ENCODE data around the gene BIRC5.
"Not testable (repeated sequence)": the region's sequence is repeated elsewhere in the genome, so short reads cannot be mapped to it uniquely, and the experiment has no call there.

The BIRC5 gene

DNA sequence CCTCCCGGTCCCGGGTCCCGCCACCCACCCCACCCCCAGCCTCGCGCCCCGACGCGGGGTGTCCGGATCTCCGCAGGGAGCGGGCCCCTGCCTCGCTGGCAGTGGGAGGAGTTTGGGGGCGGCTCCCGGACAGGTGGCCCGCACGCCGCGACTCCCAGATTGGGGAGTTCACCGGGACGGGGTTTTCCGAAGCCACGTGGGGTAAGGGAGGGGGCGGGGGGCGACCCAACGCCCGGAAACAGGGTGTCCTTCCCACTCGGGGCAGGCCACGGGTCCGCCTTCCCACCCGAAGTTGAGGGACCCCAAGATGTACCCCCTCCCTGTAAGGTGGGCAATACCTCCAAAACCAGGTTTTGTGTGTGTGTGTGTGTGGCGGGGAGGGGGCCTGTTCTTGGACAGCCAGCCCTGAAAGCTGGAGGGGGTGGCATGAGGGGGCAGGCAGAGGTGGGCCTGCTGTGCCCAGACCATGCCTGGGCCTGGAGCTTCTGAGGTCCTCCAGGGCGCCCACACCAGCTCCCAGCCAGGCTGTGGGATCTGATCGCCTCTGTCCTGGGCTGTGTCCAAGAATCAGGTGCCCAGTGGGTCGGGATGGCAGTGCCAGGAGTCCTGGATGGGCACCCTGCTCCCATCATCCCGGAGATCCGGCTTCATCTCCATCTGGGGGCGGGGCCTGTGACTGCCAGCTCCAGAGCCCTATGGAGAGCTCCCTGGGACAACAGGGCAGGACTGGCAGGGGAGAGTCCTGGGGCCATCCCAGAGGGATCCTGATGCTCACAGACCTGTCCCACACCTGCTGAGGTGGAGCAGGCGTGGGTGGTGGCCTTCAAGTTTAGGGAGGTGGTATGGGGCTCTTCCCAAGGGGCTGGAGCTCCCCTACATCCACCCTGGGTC, 44.9 kb upstream of the BIRC5 start:
- H2BK120ac ChIP-seq (ENCODE audit: insufficient read depth, low read length, poor library complexity): no peak overlapping the region
- no peak overlapping the region for H4K8ac ChIP-seq (ENCODE audit: low read depth, low read length)
- no peak overlapping the region for H2BK5ac ChIP-seq (ENCODE audit: low read depth, low read length, poor library complexity)
- H3K18ac ChIP-seq (ENCODE audit: low read length): peak overlapping the region; percentile 55
- no peaks in the 10 kb centered on the region for H3K79me2 ChIP-seq (ENCODE audit: control insufficient read depth, insufficient read depth, low read length, poor library complexity)
- H2BK12ac ChIP-seq (ENCODE audit: low read length): no peak overlapping the region
- peak overlapping the region; percentile 84 for H3K4me2 ChIP-seq (ENCODE audit: low read length)
- DNase-seq: peak in 1 of 2 donors; percentile 41
- H3K4me3 ChIP-seq (ENCODE audit: low read depth, low read length): peak overlapping the region; percentile 84
- WGBS (ENCODE audit: extremely low coverage, insufficient coverage, insufficient read length): no CpG with 5 or more reads among the region's 38 CpGs
- peak overlapping the region; percentile 3 for H3K4ac ChIP-seq (ENCODE audit: low read depth, low read length)
- no peak overlapping the region for H3K27ac ChIP-seq (ENCODE audit: low read depth, low read length)
- H3K9me3 ChIP-seq (ENCODE audit: insufficient read depth, low read depth, low read length): peaks cover 2% of the 10 kb centered on the region
- H3K4me1 ChIP-seq (ENCODE audit: control insufficient read depth in 1 of 2, insufficient read depth in 2 of 2, low read length in 2 of 2): peaks cover 8 to 17% of the 10 kb centered on the region in 2 experiments
- H3K79me1 ChIP-seq (ENCODE audit: low read length): peaks cover 5% of the 10 kb centered on the region
- H3K14ac ChIP-seq (ENCODE audit: low read length): peak overlapping the region; percentile 24
- H3K27me3 ChIP-seq (ENCODE audit: insufficient read depth, low read length): no peaks in the 10 kb centered on the region
- no peak overlapping the region for H2AK5ac ChIP-seq (ENCODE audit: low read length)
- H4K91ac ChIP-seq (ENCODE audit: low read depth, low read length): peak overlapping the region; percentile 32
- H3K23ac ChIP-seq (ENCODE audit: low read length): no peak overlapping the region
- H4K12ac ChIP-seq (ENCODE audit: low read depth, low read length): no peak overlapping the region
- peaks cover 11 to 19% of the 10 kb centered on the region in 2 experiments for H3K36me3 ChIP-seq (ENCODE audit: control insufficient read depth in 1 of 2, insufficient read depth in 2 of 2, low read length in 2 of 2)
- H3K9ac ChIP-seq (ENCODE audit: low read length): no peak overlapping the region
- no peak overlapping the region for H2AFZ ChIP-seq (ENCODE audit: insufficient read depth, low read length, poor library complexity)

- no peak overlapping the region for H3K4me2 ChIP-seq (ENCODE audit: low read length)
- DNase-seq: no peak
- H4K91ac ChIP-seq (ENCODE audit: low read depth, low read length): no peak overlapping the region
- peaks cover 28 to 33% of the 10 kb centered on the region in 2 experiments for H3K36me3 ChIP-seq (ENCODE audit: control insufficient read depth in 1 of 2, insufficient read depth in 2 of 2, low read length in 2 of 2)
- no CpG with 5 or more reads among the region's 31 CpGs for WGBS (ENCODE audit: extremely low coverage, insufficient coverage, insufficient read length)
- peaks cover 5% of the 10 kb centered on the region for H3K79me1 ChIP-seq (ENCODE audit: low read length)
- H3K4me1 ChIP-seq (ENCODE audit: control insufficient read depth in 1 of 2, insufficient read depth in 2 of 2, low read length in 2 of 2): peaks cover 8 to 17% of the 10 kb centered on the region in 2 experiments
- H3K14ac ChIP-seq (ENCODE audit: low read length): no peak overlapping the region
- H3K79me2 ChIP-seq (ENCODE audit: control insufficient read depth, insufficient read depth, low read length, poor library complexity): no peaks in the 10 kb centered on the region
- H3K27me3 ChIP-seq (ENCODE audit: insufficient read depth, low read length): no peaks in the 10 kb centered on the region
- H3K4ac ChIP-seq (ENCODE audit: low read depth, low read length): no peak overlapping the region
- no peak overlapping the region for H4K12ac ChIP-seq (ENCODE audit: low read depth, low read length)
- H2BK5ac ChIP-seq (ENCODE audit: low read depth, low read length, poor library complexity): no peak overlapping the region
- no peaks in the 10 kb centered on the region for H3K9me3 ChIP-seq (ENCODE audit: insufficient read depth, low read depth, low read length)
- no peak overlapping the region for H3K9ac ChIP-seq (ENCODE audit: low read length)
- H4K8ac ChIP-seq (ENCODE audit: low read depth, low read length): no peak overlapping the region
- no peak overlapping the region for H2AFZ ChIP-seq (ENCODE audit: insufficient read depth, low read length, poor library complexity)
- H2BK12ac ChIP-seq (ENCODE audit: low read length): no peak overlapping the region
- H2BK120ac ChIP-seq (ENCODE audit: insufficient read depth, low read length, poor library complexity): no peak overlapping the region
- no peak overlapping the region for H3K23ac ChIP-seq (ENCODE audit: low read length)
- H2AK5ac ChIP-seq (ENCODE audit: low read length): no peak overlapping the region
- H3K4me3 ChIP-seq (ENCODE audit: low read depth, low read length): no peak overlapping the region
- H3K27ac ChIP-seq (ENCODE audit: low read depth, low read length): no peak overlapping the region
- no peak overlapping the region for H3K18ac ChIP-seq (ENCODE audit: low read length)
Measured at GRCh38 chr17:78170692-78171590, 43.1 kb upstream of the BIRC5 start.

GRCh38 chr17:78171591-78172248, 42.3 kb upstream of the BIRC5 start:
- H2BK120ac ChIP-seq (ENCODE audit: insufficient read depth, low read length, poor library complexity); H3K9ac ChIP-seq (ENCODE audit: low read length); H4K91ac ChIP-seq (ENCODE audit: low read depth, low read length); H3K27me3 ChIP-seq (ENCODE audit: insufficient read depth, low read length); H3K27ac ChIP-seq (ENCODE audit: low read depth, low read length); H3K18ac ChIP-seq (ENCODE audit: low read length); H2BK5ac ChIP-seq (ENCODE audit: low read depth, low read length, poor library complexity); H3K9me3 ChIP-seq (ENCODE audit: insufficient read depth, low read depth, low read length); H3K4ac ChIP-seq (ENCODE audit: low read depth, low read length); H3K4me3 ChIP-seq (ENCODE audit: low read depth, low read length); DNase-seq; H4K12ac ChIP-seq (ENCODE audit: low read depth, low read length); H2AFZ ChIP-seq (ENCODE audit: insufficient read depth, low read length, poor library complexity); H3K79me2 ChIP-seq (ENCODE audit: control insufficient read depth, insufficient read depth, low read length, poor library complexity); H3K79me1 ChIP-seq (ENCODE audit: low read length); H3K14ac ChIP-seq (ENCODE audit: low read length); H3K4me2 ChIP-seq (ENCODE audit: low read length); H2BK12ac ChIP-seq (ENCODE audit: low read length); H4K8ac ChIP-seq (ENCODE audit: low read depth, low read length); H2AK5ac ChIP-seq (ENCODE audit: low read length); H3K23ac ChIP-seq (ENCODE audit: low read length): not testable (repeated sequence)
- no CpG with 5 or more reads among the region's 19 CpGs for WGBS (ENCODE audit: extremely low coverage, insufficient coverage, insufficient read length)
- H3K36me3 ChIP-seq (ENCODE audit: control insufficient read depth in 1 of 2, insufficient read depth in 2 of 2, low read length in 2 of 2): peaks cover 29 to 33% of the 10 kb centered on the region in 2 experiments
- peaks cover 8 to 17% of the 10 kb centered on the region in 2 experiments for H3K4me1 ChIP-seq (ENCODE audit: control insufficient read depth in 1 of 2, insufficient read depth in 2 of 2, low read length in 2 of 2)

Data from trophoblast cell (in vitro differentiated cells and primary cell).